Measurements from ENCODE around the gene SORCS2. TPM values are rescaled to one million over a fixed set of nuclear protein-coding genes. Genes with fewer than 3 reads are reported as not detected.

Gene SORCS2
- total and polyA plus RNA-seq, 2 of the 8 experiments (the other 6 are each of a cell fraction or from before 2014, with no cell fraction given), result 0.36 to 1.8 TPM

DNA sequence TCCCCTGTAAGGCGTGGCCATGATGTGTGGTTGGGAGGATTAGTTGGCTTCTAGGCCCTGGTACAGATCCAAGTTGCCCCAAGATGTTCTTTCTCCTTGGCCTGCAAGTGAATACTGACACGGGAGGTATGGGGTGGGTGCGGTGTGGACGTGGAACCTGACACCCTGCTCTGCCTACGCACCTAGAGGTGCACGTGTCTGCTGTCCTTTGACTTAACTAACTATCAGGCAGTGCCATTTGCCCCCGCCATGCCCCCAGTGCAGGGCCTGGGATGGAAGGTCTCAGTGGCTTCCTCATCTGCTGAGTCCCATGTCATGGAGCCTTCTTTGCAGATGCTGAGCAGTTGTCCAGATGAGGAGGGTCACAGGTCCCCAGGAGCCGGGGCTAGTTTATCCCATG is 151.6 kb downstream of the SORCS2 start:
- Histone ChIP-seq H2BK120ac (replicated peaks; ENCODE audit: low read depth, low read length) (no peak overlapping the region), H3K23me2 (ENCODE audit: low read depth, low read length) (no peaks in the 10 kb centered on the region), H2AK5ac (ENCODE audit: low read depth, low read length) (no peak overlapping the region), H3K79me2 (ENCODE audit: control insufficient read depth in 1 of 2, insufficient read depth in 2 of 2, low read length in 2 of 2) (no peaks in the 10 kb centered on the region), H3K56ac (replicated peaks; ENCODE audit: insufficient read length, low read depth, low read length) (no peak overlapping the region), H2BK15ac (ENCODE audit: low read length) (no peak overlapping the region), H4K5ac (ENCODE audit: insufficient read length, low read depth, low read length) (no peak overlapping the region), H3K14ac (ENCODE audit: insufficient read length) (no peak overlapping the region), H3K36me3 (ENCODE audit: control insufficient read depth in 2 of 4, insufficient read depth in 4 of 4, low read length in 3 of 4) (no peaks in the 10 kb centered on the region), H3K4me2 (ENCODE audit: insufficient read depth in 1 of 2, low read depth in 2 of 2, low read length in 2 of 2) (no peak overlapping the region), H3K27me3 (replicated peaks in 1 of 4; ENCODE audit: control insufficient read depth in 3 of 4, extremely low read depth in 1 of 4, insufficient read depth in 3 of 4, low read length in 3 of 4) (no peaks in the 10 kb centered on the region), H2BK5ac (ENCODE audit: low read depth, low read length) (no peak overlapping the region), H4K91ac (replicated peaks; ENCODE audit: insufficient read length, low read length) (no peak overlapping the region), H2BK12ac (ENCODE audit: low read depth, low read length) (no peak overlapping the region), H3K4me3 (ENCODE audit: extremely low read depth in 1 of 4, insufficient read depth in 2 of 4, low read depth in 3 of 4, low read length in 4 of 4) (no peak overlapping the region), H3K9me3 (ENCODE audit: insufficient read depth in 2 of 2, low read depth in 1 of 2, low read length in 1 of 2) (peaks cover 0 to 5% of the 10 kb centered on the region in 2 experiments; a peak in 1 of 4 replicates), H3K4ac (replicated peaks; ENCODE audit: insufficient read length, low read depth, low read length) (no peak overlapping the region), H3K23ac (ENCODE audit: insufficient read length) (no peak overlapping the region), H2BK20ac (ENCODE audit: low read length) (no peak overlapping the region), H3K79me1 (ENCODE audit: low read depth, low read length) (no peaks in the 10 kb centered on the region), H3K18ac (ENCODE audit: extremely low read depth, low read length) (no peak overlapping the region), H2AFZ (ENCODE audit: low read length) (no peak overlapping the region), H4K20me1 (replicated peaks in 1 of 2; ENCODE audit: control insufficient read depth in 1 of 2, insufficient read depth in 2 of 2, low read length in 2 of 2) (no peaks in the 10 kb centered on the region), H3K4me1 (replicated peaks in 1 of 4; ENCODE audit: control insufficient read depth in 3 of 4, insufficient read depth in 4 of 4, low read length in 3 of 4) (no peaks in the 10 kb centered on the region), H3K27ac (ENCODE audit: low read depth, low read length) (no peak overlapping the region), H4K8ac (ENCODE audit: extremely low read depth, insufficient read depth, low read length) (no peak overlapping the region), H3K9ac (replicated peaks in 1 of 4; ENCODE audit: extremely low read depth in 1 of 4, low read depth in 3 of 4, low read length in 3 of 4) (no peak overlapping the region)
- CTCF ChIA-PET (ENCODE audit: partially characterized antibody), result no interaction called here
- WGBS, 2 experiments (ENCODE audit: extremely low coverage in 1 of 2, insufficient coverage in 1 of 2, insufficient read length in 1 of 2, insufficient replicate concordance in 2 of 2, low coverage in 1 of 2, low lambda C conversion rate in 2 of 2, missing lambda C conversion rate in 1 of 2), result 91% methylated on average over 8 of the region's 8 CpGs; no CpG with 5 or more reads in 1 of the 2 experiments
- no peak for FAIRE-seq
- POLR2A ChIA-PET (ENCODE audit: partially characterized antibody), result no interaction called here
- no peak for DNase-seq (ENCODE audit: low read depth in 1 of 2, low spot score in 2 of 2)
- no peak for TF ChIP-seq EGR1 (IDR thresholded peaks at IDR 0.05; ENCODE audit: borderline replicate concordance, low read depth, low read length)
